Keratinocyte (primary cell): ENCODE results near the gene CHCHD1. TPM values are rescaled to one million over a fixed set of nuclear protein-coding genes. Genes with fewer than 3 reads are reported as not detected.
A peak's percentile ranks its signal among the peaks of the same experiment; 100 is the strongest.

Experiments used
- DNase-seq: peaks from one replicate; pipeline ENCODE4 v3.0.0-alpha.2; 2011; ENCODE audit warnings: low read depth, missing footprints, low spot score
- FAIRE-seq: peaks from 2 replicates; lab custom pipeline; 2011; peaks lifted over from hg19 to GRCh38; lab: Jason Lieb, UNC
- H2AFZ ChIP-seq: 2 replicates; pipeline ENCODE4 v1.6.0; 2012; ENCODE audit warnings: low read length, control low read depth, inconsistent platforms; ENCODE audit not compliant: control insufficient read depth
- H3K27ac ChIP-seq: 2 replicates; pipeline ENCODE4 v1.5.1; 2011; ENCODE audit warnings: low read length; ENCODE audit not compliant: control insufficient read depth, insufficient read depth
- H3K27me3 ChIP-seq: 3 replicates; pipeline ENCODE4 v1.6.0; 2011; ENCODE audit warnings: low read length; ENCODE audit not compliant: control insufficient read depth, insufficient read depth; ENCODE audit errors: extremely low read depth
- H3K36me3 ChIP-seq, 2 experiments: 2 replicates in 1 of 2; 3 replicates in 1 of 2; pipeline ENCODE4 v1.5.1; 2011; ENCODE audit warnings: low read length in 2 of 2, mild to moderate bottlenecking in 1 of 2; ENCODE audit not compliant: control insufficient read depth in 2 of 2, insufficient read depth in 2 of 2; ENCODE audit errors: extremely low read depth in 1 of 2
- H3K4me1 ChIP-seq: 3 replicates; pipeline ENCODE4 v1.5.1; 2011; ENCODE audit warnings: low read length; ENCODE audit not compliant: control insufficient read depth, insufficient read depth; ENCODE audit errors: extremely low read depth
- H3K4me2 ChIP-seq: 3 replicates; pipeline ENCODE4 v1.6.0; 2011; ENCODE audit warnings: low read depth, low read length; ENCODE audit not compliant: control insufficient read depth, insufficient read depth; ENCODE audit errors: extremely low read depth
- H3K4me3 ChIP-seq, 3 experiments: fragments of 200-600 bp in 1 of 3; sonication (generic) in 1 of 3; 2 replicates in 2 of 3; 3 replicates in 1 of 3; pipeline ENCODE4 v1.5.1; 2011 to 2016; ENCODE audit warnings: low read length in 3 of 3, mild to moderate bottlenecking in 3 of 3, control low read depth in 2 of 3, inconsistent platforms in 1 of 3, low read depth in 1 of 3, mixed read lengths in 1 of 3, mixed run types in 1 of 3, moderate library complexity in 1 of 3; ENCODE audit not compliant: control insufficient read depth in 2 of 3, insufficient read depth in 2 of 3; ENCODE audit errors: extremely low read depth in 1 of 3
- H3K79me2 ChIP-seq: 2 replicates; pipeline ENCODE4 v1.6.0; 2012; ENCODE audit warnings: low read length; ENCODE audit not compliant: control insufficient read depth, insufficient read depth
- H3K9ac ChIP-seq: 3 replicates; pipeline ENCODE4 v1.6.0; 2011; ENCODE audit warnings: low read length; ENCODE audit not compliant: control insufficient read depth, insufficient read depth; ENCODE audit errors: extremely low read depth
- H3K9me1 ChIP-seq: 3 replicates; pipeline ENCODE4 v1.6.0; 2011; ENCODE audit warnings: low read length; ENCODE audit not compliant: control insufficient read depth, insufficient read depth; ENCODE audit errors: extremely low read depth
- H3K9me3 ChIP-seq: 2 replicates; pipeline ENCODE4 v1.5.1; 2012; ENCODE audit warnings: low read depth, low read length; ENCODE audit not compliant: control insufficient read depth
- H4K20me1 ChIP-seq: 3 replicates; pipeline ENCODE4 v1.6.0; 2011; ENCODE audit warnings: low read length; ENCODE audit not compliant: control insufficient read depth, insufficient read depth; ENCODE audit errors: extremely low read depth
- EZH2 ChIP-seq: IDR thresholded peaks from one replicate; pipeline ENCODE4 v1.6.1; 2012; ENCODE audit warnings: inconsistent platforms, mild to moderate bottlenecking, low read length, moderate library complexity
- dilution Hi-C: fragments of 300-500 bp; cut with MboI; formaldehyde crosslinking; loops from one replicate; pipeline ENCODE4 v1.7.0; 2020; ENCODE audit warnings: low sequenced_read_pairs; ENCODE audit not compliant: extremely low pct_ligation_motif_present
- polyA plus RNA-seq, 5 experiments: library from polyadenylated mRNA; depleted of rRNA in 3 of 5; stranded (reverse) in 3 of 5; stranded (forward) in 1 of 5; unstranded in 1 of 5; fragments of >200 nt; gene quantifications; 1 replicate in 1 of 5; 2 replicates in 3 of 5; 3 replicates in 1 of 5; pipeline versions ENCODE4 v1.2.1 to v1.2.3, GENCODE V29; 2011 to 2012; ENCODE audit warnings: missing spikeins in 2 of 5, low read depth in 1 of 5, low replicate concordance in 1 of 5
- TF ChIP-seq, protein P1 (sequence below), 3 experiments: IDR thresholded peaks in 1 of 3; conservative IDR thresholded peaks in 1 of 3; optimal IDR thresholded peaks in 1 of 3; 2 replicates in 2 of 3; 3 replicates in 1 of 3; pipeline versions ENCODE3 to v1.5.1; 2011; ENCODE audit warnings: low read length in 3 of 3, mild to moderate bottlenecking in 3 of 3, moderate library complexity in 2 of 3, control low read depth in 1 of 3, inconsistent platforms in 1 of 3; ENCODE audit not compliant: insufficient read depth in 2 of 3; ENCODE audit errors: extremely low read depth in 1 of 3

CHCHD1 gene
- polyA plus RNA-seq, 1 donor (not counting 4 experiments of a cell fraction or from before 2014, with no cell fraction given), result 59.8 TPM

DNA sequence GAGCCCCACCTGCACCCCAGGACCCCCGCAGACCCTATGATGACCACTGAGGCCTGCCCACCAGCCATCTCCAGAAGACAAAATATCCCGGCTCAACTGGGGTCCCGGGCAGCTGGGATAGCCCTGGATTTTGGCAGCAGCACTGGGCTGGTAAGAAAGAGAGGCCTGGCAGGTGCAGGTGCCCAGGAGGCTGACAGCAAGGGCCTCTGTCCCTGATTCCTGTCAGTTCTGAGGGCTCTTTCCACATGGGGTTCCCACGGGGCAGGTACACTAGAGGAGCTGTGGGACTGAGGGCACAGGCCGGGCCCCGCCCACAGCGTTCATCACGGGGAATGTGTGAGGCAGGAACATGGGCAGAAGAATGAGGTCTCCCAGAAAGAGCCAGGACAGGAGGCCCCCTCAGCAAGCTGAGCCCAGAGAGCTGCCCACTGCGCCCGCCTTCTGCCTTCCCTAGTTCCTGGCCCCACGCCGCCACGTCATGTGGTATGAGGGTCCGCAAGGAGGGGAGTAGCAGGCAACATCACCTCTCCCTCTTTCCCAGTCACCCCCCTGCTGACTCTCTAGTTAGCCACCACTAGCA is 42.4 kb downstream of the CHCHD1 start:
- Histone ChIP-seq H4K20me1 (no peaks in the 10 kb centered on the region), H3K9me3 (no peaks in the 10 kb centered on the region), H3K9ac (no peak overlapping the region), H3K9me1 (no peaks in the 10 kb centered on the region), H3K36me3 (peaks cover 4 to 16% of the 10 kb centered on the region in 2 experiments), H3K4me1 (peaks cover 22% of the 10 kb centered on the region), H3K27me3 (no peaks in the 10 kb centered on the region), H3K4me2 (no peak overlapping the region), H3K27ac (no peak overlapping the region), H3K4me3 (no peak overlapping the region), H3K79me2 (no peaks in the 10 kb centered on the region), H2AFZ (no peak overlapping the region)
- FAIRE-seq (no peak), DNase-seq (no peak)
- dilution Hi-C loops, result no loop called here
- no peak for TF ChIP-seq EZH2
- TF ChIP-seq, protein P1, sequence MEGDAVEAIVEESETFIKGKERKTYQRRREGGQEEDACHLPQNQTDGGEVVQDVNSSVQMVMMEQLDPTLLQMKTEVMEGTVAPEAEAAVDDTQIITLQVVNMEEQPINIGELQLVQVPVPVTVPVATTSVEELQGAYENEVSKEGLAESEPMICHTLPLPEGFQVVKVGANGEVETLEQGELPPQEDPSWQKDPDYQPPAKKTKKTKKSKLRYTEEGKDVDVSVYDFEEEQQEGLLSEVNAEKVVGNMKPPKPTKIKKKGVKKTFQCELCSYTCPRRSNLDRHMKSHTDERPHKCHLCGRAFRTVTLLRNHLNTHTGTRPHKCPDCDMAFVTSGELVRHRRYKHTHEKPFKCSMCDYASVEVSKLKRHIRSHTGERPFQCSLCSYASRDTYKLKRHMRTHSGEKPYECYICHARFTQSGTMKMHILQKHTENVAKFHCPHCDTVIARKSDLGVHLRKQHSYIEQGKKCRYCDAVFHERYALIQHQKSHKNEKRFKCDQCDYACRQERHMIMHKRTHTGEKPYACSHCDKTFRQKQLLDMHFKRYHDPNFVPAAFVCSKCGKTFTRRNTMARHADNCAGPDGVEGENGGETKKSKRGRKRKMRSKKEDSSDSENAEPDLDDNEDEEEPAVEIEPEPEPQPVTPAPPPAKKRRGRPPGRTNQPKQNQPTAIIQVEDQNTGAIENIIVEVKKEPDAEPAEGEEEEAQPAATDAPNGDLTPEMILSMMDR (optimal IDR thresholded peaks at IDR 0.05 in 1 of 3, IDR thresholded peaks at IDR 0.05 in 1 of 3, conservative IDR thresholded peaks at IDR 0.05 in 1 of 3; ENCODE audit: extremely low read depth in 1 of 3, insufficient read depth in 2 of 3, low read length in 3 of 3), result no peak

DNA sequence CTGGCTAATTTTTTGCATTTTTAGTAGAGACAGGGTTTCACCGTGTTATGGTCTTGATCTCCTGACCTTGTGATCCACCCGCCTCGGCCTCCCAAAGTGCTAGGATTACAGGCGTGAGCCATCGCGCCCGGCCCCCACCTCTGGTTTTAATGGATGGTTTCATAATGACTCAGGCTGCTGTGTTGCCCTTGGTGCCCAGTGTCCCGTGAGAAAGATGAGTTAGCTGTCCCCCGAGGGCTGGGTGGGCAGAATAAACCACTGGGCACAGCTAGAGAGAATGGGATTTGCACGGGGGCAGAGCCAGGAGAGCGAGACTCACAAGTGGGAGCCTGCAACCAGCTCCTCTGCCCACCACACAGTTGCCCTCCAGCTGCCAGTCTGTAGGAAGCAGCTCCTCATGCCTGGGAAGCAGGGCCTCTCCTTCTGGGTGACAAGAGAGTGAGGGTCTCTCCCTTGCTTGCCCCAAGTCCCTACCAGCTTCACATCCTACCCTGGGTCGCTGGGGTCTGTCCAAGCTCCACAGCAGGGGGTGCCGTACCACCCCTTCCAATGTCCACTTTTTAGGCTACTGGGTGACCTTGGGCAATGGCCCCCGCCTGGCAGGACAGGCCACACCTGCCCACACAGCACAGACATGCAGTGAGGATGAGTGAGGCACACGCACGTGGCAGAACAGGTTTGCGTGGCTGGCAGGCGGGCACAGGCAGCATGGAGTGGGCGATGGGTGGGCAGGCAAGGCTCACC is 45.7 kb downstream of the CHCHD1 start:
- peaks cover 12% of the 10 kb centered on the region for H3K4me1 ChIP-seq
- no peak overlapping the region for H2AFZ ChIP-seq
- H3K79me2 ChIP-seq, result no peaks in the 10 kb centered on the region
- no peaks in the 10 kb centered on the region for H3K27me3 ChIP-seq
- peak overlapping the region; percentile 16 for H3K27ac ChIP-seq
- H4K20me1 ChIP-seq, result no peaks in the 10 kb centered on the region
- dilution Hi-C loops, result no loop called here
- H3K9me1 ChIP-seq, result no peaks in the 10 kb centered on the region
- H3K4me3 ChIP-seq, result no peak overlapping the region
- H3K36me3 ChIP-seq, result peaks cover 4 to 12% of the 10 kb centered on the region in 2 experiments
- peak overlapping the region; percentile 20 for H3K9ac ChIP-seq
- no peak for TF ChIP-seq EZH2
- TF ChIP-seq, protein P1 (optimal IDR thresholded peaks at IDR 0.05 in 1 of 3, IDR thresholded peaks at IDR 0.05 in 1 of 3, conservative IDR thresholded peaks at IDR 0.05 in 1 of 3; ENCODE audit: extremely low read depth in 1 of 3, insufficient read depth in 2 of 3, low read length in 3 of 3), result no peak
- H3K9me3 ChIP-seq, result no peaks in the 10 kb centered on the region
- FAIRE-seq (no peak), DNase-seq (peak; percentile 33)
- peak overlapping the region; percentile 13 for H3K4me2 ChIP-seq
